ENCODE data around the gene KRTAP6-3.

KRTAP6-3 gene, protein sequence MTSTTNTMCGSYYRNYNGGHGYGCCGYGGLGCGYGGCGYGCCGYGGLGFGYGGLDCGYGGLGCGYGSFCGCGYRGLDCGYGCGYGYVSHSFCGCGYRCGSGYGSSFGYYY

DNA sequence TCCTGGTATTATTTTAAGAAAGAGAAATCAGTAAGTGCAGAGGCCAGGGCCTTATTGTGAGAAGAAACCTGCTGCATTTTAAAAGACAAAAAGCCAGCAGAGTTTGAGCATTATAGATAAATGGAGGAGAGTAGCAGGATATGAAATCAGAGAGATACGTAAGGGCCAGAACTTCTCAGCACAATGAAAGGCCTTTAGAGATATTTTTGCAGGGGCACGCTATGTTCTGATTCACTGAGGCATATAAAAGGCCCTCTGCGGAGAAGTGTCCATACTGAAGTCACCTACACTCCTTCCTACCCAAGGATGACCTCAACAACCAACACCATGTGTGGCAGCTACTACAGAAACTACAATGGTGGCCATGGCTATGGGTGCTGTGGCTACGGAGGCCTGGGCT, at the start of gene KRTAP6-3:
KRTAP6-3 (plus strand) TSS at position 301 of the 400 bp plus-strand sequence; CDS start at position 307, 6 bp downstream.
- DNase-seq (ENCODE audit: low read depth in 3 of 3), result no peak

DNA sequence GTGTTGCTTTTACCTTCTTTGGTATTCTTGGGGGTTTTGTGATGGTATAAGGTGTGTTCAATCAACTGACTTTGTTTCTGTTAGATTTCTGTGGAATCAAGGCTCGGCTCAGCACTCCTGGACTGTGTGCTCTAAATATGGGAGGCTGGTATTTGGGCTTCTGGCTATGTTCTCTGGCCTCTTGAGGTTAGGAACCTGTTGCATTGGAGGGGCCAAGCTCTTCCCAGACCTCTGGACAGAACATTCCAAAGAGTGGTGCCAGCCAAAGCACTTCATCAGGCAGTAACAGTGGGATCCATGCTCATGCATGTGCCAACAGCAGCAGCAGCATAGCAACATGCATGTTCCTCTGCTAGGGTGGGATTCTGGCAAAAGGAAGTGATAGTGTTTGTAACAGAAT, 39.5 kb upstream of the KRTAP6-3 start:
- no peak for DNase-seq (ENCODE audit: low read depth in 3 of 3)

DNA sequence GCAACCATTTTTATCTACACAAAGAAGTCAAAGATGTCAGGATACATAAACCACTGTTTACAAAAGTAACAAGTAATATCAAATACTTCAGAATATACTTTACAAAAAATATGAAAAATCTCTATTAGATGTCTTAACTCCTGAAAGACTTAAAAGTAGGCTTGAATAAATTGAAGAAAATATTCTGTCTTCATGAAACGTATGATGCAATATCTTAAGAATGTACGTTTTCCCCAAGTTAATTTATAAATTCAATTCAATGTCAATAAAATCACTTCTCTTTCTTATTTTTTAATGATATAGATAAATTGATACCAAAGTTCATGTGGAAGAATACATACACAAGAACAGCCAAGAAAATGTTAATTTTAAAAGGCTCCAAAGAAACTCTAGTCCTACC, 37.1 kb upstream of the KRTAP6-3 start:
- DNase-seq (ENCODE audit: low read depth in 3 of 3), result no peak

DNA sequence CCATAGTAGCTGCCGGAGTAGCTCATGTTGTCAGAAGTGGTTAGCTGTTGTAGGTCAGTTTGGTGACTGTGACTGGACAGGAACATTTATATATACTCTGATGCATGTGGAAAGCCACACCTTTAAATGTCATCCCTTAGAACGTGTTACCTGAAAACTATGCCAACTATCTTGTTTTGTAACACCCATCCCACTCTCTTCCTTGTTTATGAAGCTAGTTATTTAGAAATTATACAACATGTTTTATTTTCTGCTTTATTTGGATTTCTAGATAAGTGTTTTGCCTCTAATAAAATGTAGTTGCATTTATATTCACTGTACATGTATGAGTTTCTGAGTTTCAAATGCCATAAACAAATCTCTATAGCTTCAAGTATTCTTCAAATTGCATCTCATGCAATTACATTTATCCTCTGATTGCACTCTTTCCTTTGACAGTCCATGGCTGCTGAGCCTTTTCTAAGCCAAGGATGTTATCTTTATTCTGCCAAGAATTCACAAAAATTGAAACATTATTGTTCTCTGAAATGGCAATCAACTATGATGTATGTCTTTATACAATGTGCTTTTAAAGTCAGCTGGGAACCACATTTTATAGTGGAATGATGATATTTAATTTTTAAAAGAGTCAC, 30.9 kb upstream of the KRTAP6-3 start, which contains the start of gene KRTAP19-7:
KRTAP19-7 (minus strand) TSS at position 51 of the 632 bp plus-strand sequence; CDS start at position 26, 25 bp downstream.
- no peak for DNase-seq (ENCODE audit: low read depth in 3 of 3)

DNA sequence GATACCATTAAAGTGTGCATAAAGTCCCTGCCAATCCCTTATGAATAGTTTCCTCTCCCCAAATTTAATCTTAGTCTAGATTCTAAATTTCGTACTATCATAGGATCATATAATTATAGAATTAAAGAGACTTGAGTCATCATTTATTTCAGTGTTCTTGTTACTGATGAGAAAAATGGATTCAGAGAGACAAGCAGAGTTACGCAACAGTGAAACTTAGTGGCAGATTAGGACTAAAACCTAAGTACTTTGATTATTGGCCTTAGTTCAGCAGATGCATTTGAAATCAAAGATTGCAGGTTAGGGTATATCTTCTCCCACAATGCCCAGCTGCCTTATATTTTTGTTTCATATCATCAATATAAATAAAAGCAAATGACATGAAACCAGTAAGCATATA, 30.3 kb upstream of the KRTAP6-3 start:
- DNase-seq (ENCODE audit: low read depth in 3 of 3), result no peak

DNA sequence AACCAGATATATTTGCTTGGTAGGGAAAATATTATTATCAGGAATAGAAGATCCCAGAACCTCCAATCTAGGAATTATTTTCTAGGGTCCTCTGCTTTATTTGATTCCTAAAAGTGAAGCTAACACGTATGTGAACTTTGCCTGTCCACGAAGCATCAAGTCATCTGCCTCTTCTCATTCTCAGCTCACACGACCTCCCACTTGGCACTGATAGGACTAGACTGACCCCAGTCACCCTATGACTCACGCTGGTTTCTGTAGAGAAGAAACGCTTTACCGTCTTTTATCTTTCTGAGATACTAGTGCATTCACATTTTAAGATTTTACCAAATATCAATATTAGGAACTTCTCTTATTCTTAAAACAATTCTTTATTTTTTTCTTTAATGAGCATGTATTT, 29.2 kb upstream of the KRTAP6-3 start:
- no peak for DNase-seq (ENCODE audit: low read depth in 3 of 3)

DNA sequence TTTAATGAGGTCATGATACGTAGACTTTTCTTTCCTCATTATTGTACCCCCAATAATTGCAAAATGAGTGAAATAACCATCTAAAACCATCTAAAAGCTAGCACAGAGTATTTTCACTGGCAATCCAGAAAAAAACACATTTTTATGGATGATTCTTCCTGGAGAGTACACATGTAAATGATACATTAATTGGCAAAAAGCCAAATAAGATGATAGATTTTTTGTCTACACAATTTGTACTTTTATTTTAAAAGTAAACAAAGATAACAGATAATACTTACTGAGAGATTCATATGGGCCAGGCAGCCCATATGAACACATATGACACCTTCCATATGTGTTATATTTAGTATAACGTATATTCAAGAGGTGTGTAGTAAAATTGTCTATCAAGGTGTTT, 28.6 kb upstream of the KRTAP6-3 start:
- DNase-seq (ENCODE audit: low read depth in 3 of 3), result no peak

DNA sequence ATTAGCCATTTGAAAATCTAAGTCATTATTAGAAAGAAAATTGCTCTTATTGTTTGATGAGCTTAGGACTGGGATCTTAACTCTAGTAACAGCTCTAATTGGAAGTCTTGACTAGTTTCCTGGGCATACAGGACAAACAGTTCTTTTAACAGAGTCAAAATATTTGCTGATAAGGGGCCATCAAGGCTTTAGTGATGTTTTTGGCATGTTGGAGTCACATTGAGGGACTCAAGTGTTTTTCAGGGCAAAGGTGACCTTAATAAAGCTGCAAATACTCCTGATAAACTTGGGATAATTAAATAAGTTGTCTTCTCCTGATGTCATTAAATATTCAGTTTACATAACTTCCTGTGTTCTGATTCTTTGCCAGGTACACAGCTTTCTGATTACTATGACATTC, 24.6 kb upstream of the KRTAP6-3 start:
- DNase-seq (ENCODE audit: low read depth in 3 of 3), result no peak

DNA sequence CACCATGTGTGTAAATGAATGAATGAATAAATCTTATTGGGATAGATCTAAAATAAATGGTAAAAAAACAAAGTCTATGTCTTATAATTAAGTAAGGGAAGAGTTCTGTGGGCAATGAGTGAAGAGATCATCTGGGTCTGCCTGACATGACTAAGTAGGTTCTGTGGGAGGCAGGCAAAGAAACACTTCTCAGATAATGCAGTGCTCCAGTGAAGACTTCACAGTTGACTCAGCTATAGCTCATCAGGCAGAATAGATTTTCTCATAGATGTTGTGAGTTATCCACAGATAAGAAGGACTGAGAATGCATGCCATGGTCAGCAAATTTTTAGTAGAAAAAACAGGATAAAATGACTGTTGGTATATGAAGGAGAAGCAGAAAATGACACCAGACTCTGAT, 14.5 kb upstream of the KRTAP6-3 start:
- no peak for DNase-seq (ENCODE audit: low read depth in 3 of 3)

DNA sequence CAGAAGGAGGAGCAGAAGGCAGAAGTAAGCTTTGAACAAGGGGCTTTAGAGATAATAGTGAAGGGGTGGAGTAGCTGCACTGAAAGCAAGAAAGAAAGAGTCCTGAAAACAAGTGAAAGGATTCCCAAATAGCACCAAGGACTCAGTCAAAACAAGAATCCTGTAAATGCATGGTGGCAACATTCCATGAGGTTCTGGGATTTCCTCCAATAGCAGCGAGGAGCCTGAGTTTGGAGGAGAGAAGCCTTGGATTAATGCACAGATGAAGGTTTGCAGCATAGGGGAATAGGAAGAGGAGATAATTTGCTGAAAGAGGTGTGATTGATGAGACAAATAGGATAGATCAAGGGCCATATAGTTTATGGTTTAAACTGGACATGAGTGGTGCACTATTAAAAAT, 12.9 kb upstream of the KRTAP6-3 start:
- no peak for DNase-seq (ENCODE audit: low read depth in 3 of 3)

DNA sequence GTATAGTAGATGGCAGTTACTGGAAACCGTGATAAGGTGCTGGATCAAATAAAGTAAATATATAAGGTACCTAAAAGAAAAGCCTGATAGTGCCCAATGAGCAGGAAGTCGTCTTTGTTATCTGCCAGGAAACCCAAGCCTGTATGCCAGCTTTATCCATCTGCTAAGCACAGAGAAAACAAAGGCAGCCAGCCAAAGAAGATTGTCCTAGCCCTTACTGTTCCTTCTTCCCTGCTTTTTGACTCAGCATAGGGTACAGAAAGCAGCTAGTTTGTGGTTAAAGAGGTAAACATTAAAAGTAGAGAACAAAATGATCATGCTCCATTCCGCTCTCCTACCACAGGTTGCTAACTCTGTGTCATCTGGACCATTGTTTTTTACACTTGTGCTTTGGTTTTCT, 12.1 kb upstream of the KRTAP6-3 start:
- DNase-seq (ENCODE audit: low read depth in 3 of 3), result no peak

DNA sequence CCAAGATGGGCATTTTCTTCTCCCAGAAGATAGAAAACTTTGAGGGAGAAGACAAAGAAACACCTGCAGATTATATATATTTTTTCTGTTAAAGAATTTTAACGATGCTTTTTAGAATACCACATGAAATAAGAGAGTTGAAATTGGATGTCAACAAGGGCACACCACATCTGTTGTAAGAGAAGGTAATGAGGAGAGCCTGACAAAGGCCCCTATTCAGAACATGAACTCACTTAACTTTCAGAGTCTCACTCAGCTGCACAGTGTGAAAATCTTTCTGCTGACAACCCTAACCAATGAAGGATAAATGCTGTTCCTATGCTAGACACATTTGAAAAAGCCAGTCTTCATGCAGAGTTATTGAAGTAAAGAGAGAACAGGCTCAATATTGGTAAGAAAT, 9.4 kb upstream of the KRTAP6-3 start:
- no peak for DNase-seq (ENCODE audit: low read depth in 3 of 3)

DNA sequence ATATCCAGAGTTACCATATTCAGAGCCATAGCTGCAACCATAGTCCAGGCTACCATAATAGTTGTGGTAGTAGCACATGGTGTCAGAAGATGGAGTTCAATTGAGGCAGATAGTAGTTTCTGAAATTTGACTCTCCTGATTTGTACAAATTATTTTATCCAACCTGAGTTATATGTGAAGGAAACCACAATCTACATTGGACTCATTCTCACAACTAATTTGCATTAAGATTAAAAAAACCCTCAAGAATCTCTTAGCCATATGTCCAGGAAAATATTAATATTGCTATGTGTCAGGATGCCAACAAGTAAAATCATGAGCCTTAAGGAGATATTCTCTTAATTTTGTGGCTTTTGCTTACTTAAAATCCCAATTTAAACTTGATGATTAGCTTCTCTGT, 1.9 kb upstream of the KRTAP6-3 start, which contains the start of gene KRTAP22-2:
KRTAP22-2 (minus strand) TSS at position 101 of the 400 bp plus-strand sequence.
- no peak for DNase-seq (ENCODE audit: low read depth in 3 of 3)

DNA sequence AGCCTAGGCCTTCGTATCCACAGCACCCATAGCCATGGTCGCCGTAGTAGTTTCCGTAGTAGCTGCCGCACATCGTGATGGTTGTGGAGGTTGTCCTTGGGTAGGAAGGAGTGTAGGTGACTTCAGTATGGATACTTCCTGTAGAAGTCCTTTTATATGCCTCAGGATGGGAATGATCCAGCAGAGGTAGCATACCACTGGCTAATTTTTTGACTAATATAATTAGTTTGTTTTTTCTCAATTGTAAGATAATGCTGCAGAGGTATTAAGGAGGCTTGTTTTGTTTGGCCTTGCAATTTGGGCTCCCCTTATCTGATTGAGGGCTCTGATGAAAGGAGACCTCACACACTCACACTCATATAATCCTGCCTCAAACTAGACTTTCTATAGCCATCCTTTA, 6.6 kb downstream of the KRTAP6-3 start, which contains the start of gene KRTAP6-2:
KRTAP6-2 (minus strand) TSS at position 101 of the 400 bp plus-strand sequence; CDS start at position 73, 28 bp downstream.
- DNase-seq (ENCODE audit: low read depth in 3 of 3), result no peak

DNA sequence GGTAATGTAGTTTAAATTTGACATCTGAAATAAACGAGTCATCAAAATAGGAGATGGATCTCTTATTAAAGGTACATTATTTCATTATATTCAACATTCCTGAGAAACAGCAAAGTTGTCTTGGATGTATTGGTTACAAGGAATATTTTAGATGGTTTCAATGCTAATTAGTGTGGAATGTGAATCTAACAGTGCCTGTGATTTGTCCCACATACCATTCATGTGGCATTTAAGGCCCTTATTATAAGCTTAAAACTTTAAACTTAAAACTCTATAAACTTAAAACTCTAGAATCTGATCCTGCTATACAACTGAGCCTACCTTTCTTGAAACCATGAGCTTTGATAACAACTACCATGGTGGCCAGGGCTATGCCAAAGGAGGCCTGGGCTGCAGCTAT, 8.5 kb downstream of the KRTAP6-3 start, which contains the start of gene KRTAP22-1:
KRTAP22-1 (plus strand) TSS at position 301 of the 400 bp plus-strand sequence.
- DNase-seq (ENCODE audit: low read depth in 3 of 3), result no peak

DNA sequence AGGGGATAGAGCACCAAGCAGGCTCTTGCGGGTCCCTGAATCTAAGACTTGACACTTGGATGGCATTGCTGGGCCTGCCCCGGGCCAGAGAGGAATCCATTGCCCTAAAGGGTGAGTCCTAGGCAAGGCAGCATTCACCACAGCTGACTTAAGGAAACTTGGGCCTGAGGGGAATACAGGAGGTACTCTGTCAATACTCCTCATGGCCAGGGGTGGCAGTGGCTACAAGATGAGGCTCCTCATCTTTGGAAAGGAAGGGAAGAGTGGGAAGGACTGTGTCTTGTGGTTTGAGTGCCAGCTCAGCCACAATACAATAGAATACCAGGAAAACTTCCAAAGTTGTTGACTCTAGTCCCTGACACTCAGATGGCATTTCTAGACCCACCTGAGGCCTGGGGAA, 13.7 kb downstream of the KRTAP6-3 start:
- no peak for DNase-seq (ENCODE audit: low read depth in 3 of 3)

DNA sequence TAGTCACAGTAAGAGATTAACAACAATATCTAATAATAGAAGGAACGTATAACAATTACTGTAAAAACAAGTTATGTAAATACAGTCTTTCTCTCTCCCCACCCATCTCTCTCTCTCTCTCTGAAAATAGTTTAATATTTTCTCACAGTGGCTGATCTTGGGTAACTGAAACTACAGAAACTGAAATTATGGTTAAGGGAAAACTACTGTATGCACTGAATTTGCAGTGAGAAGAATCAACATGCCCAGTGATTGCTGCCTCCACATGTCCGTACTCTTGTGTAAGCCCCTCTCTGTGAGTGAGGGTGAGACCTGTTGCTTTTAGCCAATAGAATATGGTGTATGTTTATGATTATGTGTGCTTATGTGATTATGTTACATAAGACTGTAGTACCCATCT, 19.9 kb downstream of the KRTAP6-3 start:
- DNase-seq (ENCODE audit: low read depth in 3 of 3), result no peak

DNA sequence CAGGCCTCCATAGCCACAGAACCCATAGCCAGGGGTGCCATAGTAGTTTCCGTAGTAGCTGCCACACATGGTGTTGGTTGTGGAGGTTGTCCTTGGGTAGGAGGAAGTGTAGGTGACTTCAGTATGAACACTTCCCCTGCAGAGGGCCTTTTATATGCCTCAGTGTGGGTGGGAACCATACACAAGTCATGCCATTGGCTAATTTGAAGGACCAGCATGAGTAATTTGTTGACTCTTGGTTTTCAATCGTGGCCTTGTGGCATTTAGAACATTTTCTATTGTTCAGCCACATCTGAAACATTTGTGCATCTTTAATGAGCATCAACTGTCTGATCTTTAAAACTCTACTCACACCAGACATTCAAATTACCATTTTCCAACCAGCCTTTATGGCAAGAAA, 21.6 kb downstream of the KRTAP6-3 start, which contains the start of gene KRTAP6-1:
KRTAP6-1 (minus strand) TSS at position 95 of the 400 bp plus-strand sequence; CDS start at position 69, 26 bp downstream.
- no peak for DNase-seq (ENCODE audit: low read depth in 3 of 3)

DNA sequence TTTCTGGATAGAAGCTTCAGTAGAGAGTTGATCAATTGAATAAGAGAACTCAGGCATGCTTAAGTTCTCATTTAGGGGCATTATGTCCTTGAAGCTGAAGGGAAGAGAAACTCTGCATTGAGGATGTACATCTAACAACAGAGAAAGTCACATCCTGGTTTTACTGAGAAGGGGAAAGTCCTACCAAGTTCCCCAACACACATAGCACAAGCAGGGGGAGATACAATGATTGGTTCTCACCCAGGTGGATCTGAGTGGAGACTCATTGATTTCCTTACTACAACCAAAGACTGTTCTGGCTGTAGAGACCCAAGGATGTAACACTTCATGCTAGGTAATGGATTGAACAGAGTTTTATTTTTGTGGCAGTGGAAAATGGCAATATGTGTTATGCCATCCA, 23.0 kb downstream of the KRTAP6-3 start:
- no peak for DNase-seq (ENCODE audit: low read depth in 3 of 3)

DNA sequence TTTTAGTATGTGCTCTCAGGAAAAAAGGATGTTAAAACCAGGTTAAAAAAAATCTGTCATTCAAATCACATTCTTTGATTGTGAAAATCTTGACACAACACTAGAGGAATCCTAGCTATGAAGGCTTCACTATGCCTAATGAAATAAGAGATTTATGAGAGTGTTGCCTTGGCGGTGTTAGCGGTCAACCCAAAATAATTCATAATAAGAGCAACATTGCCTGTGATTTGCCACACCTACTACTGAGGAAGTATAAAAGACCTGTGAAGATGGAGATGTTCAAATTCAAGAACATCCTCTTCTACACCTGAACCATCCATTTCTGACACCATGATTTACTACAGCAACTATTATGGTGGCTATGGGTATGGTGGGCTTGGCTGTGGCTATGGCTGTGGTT, 23.9 kb downstream of the KRTAP6-3 start, which contains the start of gene KRTAP20-1:
KRTAP20-1 (plus strand) TSS at position 301 of the 400 bp plus-strand sequence; CDS start at position 331, 30 bp downstream.
- no peak for DNase-seq (ENCODE audit: low read depth in 3 of 3)

DNA sequence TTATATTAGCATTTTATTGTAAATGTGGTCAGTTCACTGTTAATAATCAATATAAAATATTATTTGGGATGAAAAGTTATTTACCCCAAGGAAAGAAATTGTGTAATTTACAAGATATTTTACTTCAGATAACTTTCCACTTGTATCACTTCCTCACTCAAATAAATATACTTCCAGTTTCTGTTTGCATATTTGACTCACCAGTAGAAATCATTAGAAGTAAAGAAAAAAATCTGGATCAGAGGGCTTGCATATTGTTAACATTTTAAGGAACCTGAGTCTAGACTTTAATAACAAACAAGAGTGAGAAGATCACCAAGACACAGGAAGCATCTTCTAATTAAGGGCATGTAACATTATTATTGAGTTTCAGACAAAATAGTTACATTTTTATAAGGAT, 27.8 kb downstream of the KRTAP6-3 start:
- DNase-seq (ENCODE audit: low read depth in 3 of 3), result no peak

DNA sequence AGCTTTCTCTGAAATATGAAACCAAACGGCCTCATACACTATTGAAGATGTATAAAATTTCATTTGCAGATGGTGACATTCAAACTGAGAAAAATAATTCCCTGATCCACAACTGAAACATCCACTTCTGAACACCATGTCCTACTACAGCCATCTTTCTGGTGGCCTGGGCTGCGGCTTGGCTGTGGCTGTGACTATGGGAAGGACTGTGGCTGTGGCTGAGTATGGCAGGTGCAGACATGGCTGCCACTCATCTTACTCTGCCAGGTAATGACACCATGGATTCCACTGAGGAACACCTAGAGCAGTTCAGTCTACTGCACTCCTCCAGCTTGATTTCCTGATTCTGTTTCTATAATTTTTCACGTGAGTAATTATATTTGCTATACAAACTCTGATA, 28.3 kb downstream of the KRTAP6-3 start, which contains the start of gene KRTAP20-4:
KRTAP20-4 (plus strand) TSS at position 106 of the 400 bp plus-strand sequence.
- no peak for DNase-seq (ENCODE audit: low read depth in 3 of 3)

DNA sequence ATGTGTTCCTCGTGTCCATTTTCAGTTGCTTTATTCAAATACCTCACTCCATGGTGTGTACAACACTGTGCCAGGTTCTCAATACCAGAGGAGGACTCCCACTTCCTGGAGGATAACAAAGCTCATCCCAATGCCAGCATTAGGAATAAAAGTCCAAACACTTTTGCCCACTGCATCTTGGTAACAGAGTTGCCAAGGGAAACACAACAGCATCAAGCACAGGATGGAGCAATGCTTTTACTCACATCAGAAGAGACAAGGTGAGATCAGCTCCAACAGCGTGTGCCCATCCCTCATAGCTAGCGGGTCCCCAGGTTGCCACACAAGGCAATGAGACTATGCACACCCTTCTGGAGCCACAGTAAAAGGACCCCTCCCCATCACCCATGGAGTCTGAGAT, 31.1 kb downstream of the KRTAP6-3 start:
- no peak for DNase-seq (ENCODE audit: low read depth in 3 of 3)

Measured in stimulated activated CD4-positive, alpha-beta T cell treated with anti-CD3 and anti-CD28 coated beads, TNF-alpha, amount 100 ng/mL, for 48 hours (primary cell).